HG03521 (cell line): ENCODE measurements around the gene CDC73.
"Not testable (repeated sequence)": the region's sequence is repeated elsewhere in the genome, so short reads cannot be mapped to it uniquely, and the experiment has no call there.

Experiments
- ATAC-seq: cut with Tn5 transposase; IDR thresholded peaks from one replicate; pipeline ENCODE4 v1.9.1; 2021; ENCODE audit warnings: mild to moderate bottlenecking, moderate library complexity; ENCODE audit not compliant: unreplicated experiment

Gene CDC73

GRCh38 chr1:193278968-193279367 lies 157.1 kb downstream of the CDC73 start:
- no peak for ATAC-seq

- no peak for ATAC-seq
These were observed 160.1 kb downstream of the CDC73 start for GRCh38 chr1:193281894-193282293.

- ATAC-seq: no peak
These were observed 161.2 kb downstream of the CDC73 start for GRCh38 chr1:193283016-193283415.

- ATAC-seq: no peak
These were observed 162.4 kb downstream of the CDC73 start for GRCh38 chr1:193284219-193284618.

GRCh38 chr1:193285641-193286040 lies 163.8 kb downstream of the CDC73 start:
- ATAC-seq: no peak

GRCh38 chr1:193288548-193289080 lies 166.8 kb downstream of the CDC73 start:
- not testable (repeated sequence) for ATAC-seq

- no peak for ATAC-seq
These were observed 171.9 kb downstream of the CDC73 start for GRCh38 chr1:193293726-193294125.

- peak; percentile 56 for ATAC-seq
These were observed 177.2 kb downstream of the CDC73 start for GRCh38 chr1:193299038-193299437.

- no peak for ATAC-seq
These were observed 179.9 kb downstream of the CDC73 start for GRCh38 chr1:193301746-193302145.

GRCh38 chr1:193303849-193304248 lies 182.0 kb downstream of the CDC73 start:
- no peak for ATAC-seq
